HG02610 (cell line): Measurements from ENCODE around the gene FSTL4.

ENCODE experiments used
- ATAC-seq: cut with Tn5 transposase; IDR thresholded peaks from one replicate; pipeline ENCODE4 v1.9.1; 2021; ENCODE audit warnings: mild to moderate bottlenecking, moderate library complexity; ENCODE audit not compliant: unreplicated experiment

FSTL4 gene

GRCh38 chr5:133520991-133521706, 91.2 kb downstream of the FSTL4 start:
- no peak for ATAC-seq

- ATAC-seq, result no peak
Observed at GRCh38 chr5:133520062-133520461, 92.3 kb downstream of the FSTL4 start.

GRCh38 chr5:133519191-133519590, 93.2 kb downstream of the FSTL4 start:
- no peak for ATAC-seq

- no peak for ATAC-seq
Observed at GRCh38 chr5:133514456-133514855, 97.9 kb downstream of the FSTL4 start.

- no peak for ATAC-seq
Observed at GRCh38 chr5:133512896-133513295, 99.4 kb downstream of the FSTL4 start.

GRCh38 chr5:133511653-133512235, 100.6 kb downstream of the FSTL4 start:
- ATAC-seq, result no peak

GRCh38 chr5:133510634-133511262, 101.6 kb downstream of the FSTL4 start:
- no peak for ATAC-seq

- no peak for ATAC-seq
Observed at GRCh38 chr5:133509742-133510079, 102.6 kb downstream of the FSTL4 start.

GRCh38 chr5:133508845-133509741, 103.2 kb downstream of the FSTL4 start:
- ATAC-seq, result no peak

GRCh38 chr5:133508331-133508730, 104.0 kb downstream of the FSTL4 start:
- ATAC-seq, result no peak

- ATAC-seq, result no peak
Observed at GRCh38 chr5:133506181-133506580, 106.2 kb downstream of the FSTL4 start.

GRCh38 chr5:133503511-133503910, 108.8 kb downstream of the FSTL4 start:
- ATAC-seq, result no peak

GRCh38 chr5:133499895-133500294, 112.4 kb downstream of the FSTL4 start:
- no peak for ATAC-seq

- no peak for ATAC-seq
Observed at GRCh38 chr5:133497608-133498348, 114.6 kb downstream of the FSTL4 start.

GRCh38 chr5:133496631-133497030, 115.7 kb downstream of the FSTL4 start:
- ATAC-seq, result no peak

- no peak for ATAC-seq
Observed at GRCh38 chr5:133494923-133495246, 117.5 kb downstream of the FSTL4 start.

GRCh38 chr5:133494232-133494922, 118.0 kb downstream of the FSTL4 start:
- no peak for ATAC-seq

GRCh38 chr5:133489632-133490031, 122.7 kb downstream of the FSTL4 start:
- ATAC-seq, result no peak

- no peak for ATAC-seq
Observed at GRCh38 chr5:133487093-133487492, 125.2 kb downstream of the FSTL4 start.

GRCh38 chr5:133485468-133485867, 126.9 kb downstream of the FSTL4 start:
- no peak for ATAC-seq
